Gastrocnemius medialis (tissue), 4 donors: ENCODE data around the gene SNAPC2. TPM values are rescaled to one million over a fixed set of nuclear protein-coding genes. Genes with fewer than 3 reads are reported as not detected.

Experiments used
- ATAC-seq, 2 donors: fragments of 150-250 bp; one replicate each; pipeline ENCODE4 v1.9.1; 2016
- DNase-seq, 2 donors: peaks; one replicate each; pipeline ENCODE4 v3.0.0-alpha.2; 2019
- H3K27ac ChIP-seq, 4 donors: fragments of 200-600 bp; sonication (generic); 1 replicate in 1 of 4; 2 replicates in 3 of 4; pipeline ENCODE4 v1.5.1; 2016 to 2018; ENCODE audit warnings: mild to moderate bottlenecking in 2 of 4, moderate library complexity in 1 of 4
- H3K27me3 ChIP-seq, 3 donors: fragments of 200-600 bp; sonication (generic) in 2 of 3; 1 replicate in 1 of 3; 2 replicates in 2 of 3; pipeline versions ENCODE4 v1.5.1 to v1.6.0; 2016 to 2019; ENCODE audit warnings: mild to moderate bottlenecking in 1 of 3, moderate library complexity in 1 of 3
- H3K36me3 ChIP-seq, 2 donors: fragments of 200-600 bp; sonication (generic) in 1 of 2; one replicate each; pipeline ENCODE4 v1.5.1; 2017 to 2018
- H3K4me1 ChIP-seq, 2 donors: fragments of 200-600 bp; sonication (generic) in 1 of 2; one replicate each; pipeline ENCODE4 v1.5.1; 2016 to 2017; ENCODE audit warnings: mild to moderate bottlenecking in 2 of 2
- H3K4me3 ChIP-seq, 4 donors: fragments of 200-600 bp; sonication (generic) in 3 of 4; 1 replicate in 1 of 4; 2 replicates in 3 of 4; pipeline ENCODE4 v1.5.1; 2016 to 2019; ENCODE audit warnings: mild to moderate bottlenecking in 2 of 4
- H3K9me3 ChIP-seq, 3 donors: fragments of 200-600 bp; sonication (generic) in 2 of 3; 1 replicate in 1 of 3; 2 replicates in 2 of 3; pipeline ENCODE4 v1.5.1; 2016 to 2019
- POLR2A ChIP-seq, 2 donors: fragments of 450-650 bp; IDR thresholded peaks; one replicate each; pipeline ENCODE4 v1.6.1; 2017; ENCODE audit warnings: antibody characterized with exemption in 2 of 2, mild to moderate bottlenecking in 2 of 2, moderate library complexity in 2 of 2
- in situ Hi-C, 4 donors: fragments of 200-750 bp; cut with MboI; loops; one replicate each; pipeline versions ENCODE4 v1.15.0 to v1.8.0; 2017; ENCODE audit warnings: low sequenced_read_pairs in 4 of 4
- intact Hi-C: fragments of 100-400 bp; cut with DNase I; formaldehyde crosslinking; loops from one replicate; pipeline ENCODE4 v1.15.1; 2023; ENCODE audit warnings: low total_unique reads
- total RNA-seq, 4 donors: library from RNA; depleted of rRNA; stranded (reverse); fragments of >200 nt; gene quantifications; one replicate each; pipeline versions ENCODE4 v1.1.0 to v1.2.3, GENCODE V29; 2016
- TF ChIP-seq, protein P1 (sequence below), 5 experiments: fragments of 450-650 bp in 3 of 5; fragments of 200-600 bp in 2 of 5; sonication (generic) in 2 of 5; IDR thresholded peaks in 4 of 5; conservative IDR thresholded peaks in 1 of 5; 1 replicate in 4 of 5; 2 replicates in 1 of 5; pipeline ENCODE4 v1.5.1; 2016 to 2019; ENCODE audit warnings: antibody characterized with exemption in 5 of 5, mild to moderate bottlenecking in 3 of 5, moderate library complexity in 3 of 5

SNAPC2 gene
- total RNA-seq, 4 donors from 2014 or later, result 4.6 to 10.9 (median 7.1) TPM

DNA sequence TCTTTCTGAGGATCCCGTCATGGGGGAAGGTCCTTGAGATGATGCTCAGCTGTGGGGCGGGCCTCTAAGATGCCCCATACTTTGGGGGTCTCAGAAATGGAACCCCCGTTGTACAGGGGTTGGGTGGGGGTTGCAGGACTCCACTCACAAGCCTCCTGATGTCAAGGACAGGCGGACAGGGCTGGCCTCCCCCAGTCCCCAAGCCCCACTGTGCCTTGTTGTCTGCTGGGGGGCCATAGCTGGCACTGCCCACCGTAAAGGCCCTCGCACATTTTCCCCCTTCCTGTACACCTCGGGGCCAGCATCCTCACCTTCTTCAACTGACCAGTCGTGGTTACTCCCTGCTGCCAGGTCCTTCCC is 2.7 kb downstream of the SNAPC2 start:
- no peak overlapping the region for H3K4me3 ChIP-seq
- H3K27ac ChIP-seq, result no peak overlapping the region
- intact Hi-C loops (no loop called here), in situ Hi-C loops (no loop called here)
- H3K9me3 ChIP-seq, result no peaks in the 10 kb centered on the region
- DNase-seq (no peak), ATAC-seq (no peak)
- H3K27me3 ChIP-seq, result peaks cover 12 to 23% (median 13%) of the 10 kb centered on the region in 3 donors
- peaks cover 15 to 34% of the 10 kb centered on the region in 2 donors for H3K4me1 ChIP-seq
- TF ChIP-seq, protein P1, sequence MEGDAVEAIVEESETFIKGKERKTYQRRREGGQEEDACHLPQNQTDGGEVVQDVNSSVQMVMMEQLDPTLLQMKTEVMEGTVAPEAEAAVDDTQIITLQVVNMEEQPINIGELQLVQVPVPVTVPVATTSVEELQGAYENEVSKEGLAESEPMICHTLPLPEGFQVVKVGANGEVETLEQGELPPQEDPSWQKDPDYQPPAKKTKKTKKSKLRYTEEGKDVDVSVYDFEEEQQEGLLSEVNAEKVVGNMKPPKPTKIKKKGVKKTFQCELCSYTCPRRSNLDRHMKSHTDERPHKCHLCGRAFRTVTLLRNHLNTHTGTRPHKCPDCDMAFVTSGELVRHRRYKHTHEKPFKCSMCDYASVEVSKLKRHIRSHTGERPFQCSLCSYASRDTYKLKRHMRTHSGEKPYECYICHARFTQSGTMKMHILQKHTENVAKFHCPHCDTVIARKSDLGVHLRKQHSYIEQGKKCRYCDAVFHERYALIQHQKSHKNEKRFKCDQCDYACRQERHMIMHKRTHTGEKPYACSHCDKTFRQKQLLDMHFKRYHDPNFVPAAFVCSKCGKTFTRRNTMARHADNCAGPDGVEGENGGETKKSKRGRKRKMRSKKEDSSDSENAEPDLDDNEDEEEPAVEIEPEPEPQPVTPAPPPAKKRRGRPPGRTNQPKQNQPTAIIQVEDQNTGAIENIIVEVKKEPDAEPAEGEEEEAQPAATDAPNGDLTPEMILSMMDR (IDR thresholded peaks at IDR 0.05 in 4 of 5, conservative IDR thresholded peaks at IDR 0.05 in 1 of 5), result no peak
- TF ChIP-seq POLR2A (IDR thresholded peaks at IDR 0.05), result no peak
- H3K36me3 ChIP-seq, result peaks cover 0 to 11% of the 10 kb centered on the region in 2 donors

DNA sequence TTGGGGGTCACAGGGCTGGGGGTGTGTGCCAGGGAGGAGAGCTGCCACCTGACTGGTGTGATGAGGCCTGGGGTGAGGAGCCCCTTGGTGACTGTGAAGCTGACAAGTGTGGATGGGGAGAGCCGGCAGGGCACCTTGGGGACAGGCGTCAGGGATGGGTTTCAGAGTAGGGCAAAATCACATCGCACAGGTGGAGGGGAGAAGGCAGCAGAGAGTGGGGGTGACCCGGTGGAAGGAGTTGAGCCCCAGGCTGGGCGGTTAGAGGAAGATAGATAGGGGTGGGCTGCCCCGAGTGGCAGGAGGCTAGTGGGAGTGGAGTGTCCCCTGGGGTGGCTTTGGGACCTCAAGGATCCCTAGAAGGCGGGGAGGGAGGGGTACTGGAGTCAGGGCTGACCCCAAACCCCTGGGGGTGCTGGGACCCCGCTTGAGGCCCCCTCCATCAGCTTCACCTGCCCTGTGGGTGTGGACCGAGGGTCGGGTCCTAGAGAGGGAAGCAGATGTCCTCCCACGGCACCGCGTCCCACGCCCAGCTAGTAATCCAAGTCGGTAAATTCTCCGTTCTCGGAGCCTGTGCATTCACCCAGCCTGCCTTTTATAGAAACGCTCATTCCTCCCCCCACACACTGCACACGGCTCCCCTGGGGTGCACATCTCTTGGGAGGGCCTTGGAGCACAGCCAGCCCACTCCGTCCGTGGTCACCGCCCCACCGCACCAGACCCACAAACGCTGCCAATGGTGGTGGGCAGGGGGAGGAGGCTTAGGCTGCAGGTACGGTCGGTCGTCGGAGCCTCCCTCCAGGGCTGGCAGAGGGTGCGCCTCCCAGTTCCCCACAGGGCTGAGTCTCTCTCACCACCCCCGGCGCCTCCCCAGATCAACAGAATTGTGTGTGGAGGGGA is 3.4 kb downstream of the SNAPC2 start:
- in situ Hi-C loops (no loop called here), intact Hi-C loops (no loop called here)
- Histone ChIP-seq H3K27ac (no peak overlapping the region), H3K9me3 (no peaks in the 10 kb centered on the region), H3K4me3 (no peak overlapping the region), H3K27me3 (peaks cover 5 to 16% (median 6%) of the 10 kb centered on the region in 3 donors), H3K36me3 (peaks cover 0 to 11% of the 10 kb centered on the region in 2 donors), H3K4me1 (peaks cover 19 to 37% of the 10 kb centered on the region in 2 donors)
- DNase-seq (no peak), ATAC-seq (no peak)
- TF ChIP-seq, protein P1 (IDR thresholded peaks at IDR 0.05 in 4 of 5, conservative IDR thresholded peaks at IDR 0.05 in 1 of 5), result no peak
- TF ChIP-seq POLR2A (IDR thresholded peaks at IDR 0.05), result no peak

DNA sequence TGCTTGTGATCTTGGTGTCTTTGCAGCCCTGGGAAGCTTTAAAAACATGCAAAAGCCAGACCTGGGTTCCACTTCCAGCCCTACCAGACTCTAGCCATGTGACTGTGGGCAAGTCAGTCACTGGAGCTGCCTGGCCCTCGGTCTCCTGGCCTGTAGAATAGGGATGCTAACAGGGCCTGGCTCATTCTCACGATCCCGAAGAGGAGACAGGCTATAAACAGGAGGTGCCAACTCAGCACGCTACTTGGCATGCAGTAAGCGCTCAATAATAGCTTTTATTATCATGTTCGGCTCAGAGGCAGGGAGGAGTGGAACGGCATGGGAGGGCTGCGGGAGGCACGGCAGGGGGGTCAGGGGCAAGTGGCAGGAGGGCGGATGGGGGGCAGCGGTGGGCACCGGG is 4.1 kb downstream of the SNAPC2 start:
- TF ChIP-seq POLR2A (IDR thresholded peaks at IDR 0.05), result no peak
- TF ChIP-seq, protein P1 (IDR thresholded peaks at IDR 0.05 in 4 of 5, conservative IDR thresholded peaks at IDR 0.05 in 1 of 5), result no peak
- no peaks in the 10 kb centered on the region for H3K9me3 ChIP-seq
- no peak for ATAC-seq
- no peak overlapping the region for H3K4me3 ChIP-seq
- in situ Hi-C loops, result no loop called here
- peaks cover 0 to 10% (median 0%) of the 10 kb centered on the region in 3 donors for H3K27me3 ChIP-seq
- H3K4me1 ChIP-seq, result peaks cover 19 to 39% of the 10 kb centered on the region in 2 donors
- intact Hi-C loops, result no loop called here
- peaks cover 0 to 11% of the 10 kb centered on the region in 2 donors for H3K36me3 ChIP-seq
- no peak for DNase-seq
- no peak overlapping the region for H3K27ac ChIP-seq

DNA sequence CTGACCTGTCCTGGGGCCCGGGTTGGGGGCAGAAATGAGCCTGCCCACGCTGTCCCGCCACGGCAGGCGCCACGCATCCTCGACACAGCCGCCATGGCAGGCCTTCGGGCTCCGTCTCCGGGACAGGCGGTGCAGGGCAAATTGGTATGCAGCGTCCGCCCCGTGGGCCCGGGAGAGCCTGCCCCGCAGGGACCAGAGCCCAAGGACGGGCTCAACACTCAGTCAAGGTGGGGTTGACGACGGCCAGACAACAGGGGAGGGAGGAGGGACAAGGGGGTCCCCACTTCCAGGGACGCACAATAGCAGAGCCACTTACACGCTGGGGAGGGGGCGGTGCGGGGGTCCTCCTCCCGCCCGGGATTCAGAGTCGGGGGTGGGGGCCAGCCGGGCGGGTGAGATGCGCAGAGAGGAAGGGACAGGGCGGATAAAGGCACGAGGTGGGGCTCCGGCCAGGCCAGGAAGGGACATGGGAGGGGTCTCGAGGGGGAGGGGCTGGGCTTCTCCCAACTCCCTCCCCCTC is 4.6 kb downstream of the SNAPC2 start:
- no peak for ATAC-seq
- in situ Hi-C loops, result no loop called here
- Histone ChIP-seq H3K4me3 (peak overlapping the region in 1 of 4 donors; percentile 39), H3K4me1 (peaks cover 17 to 36% of the 10 kb centered on the region in 2 donors), H3K36me3 (peaks cover 0 to 11% of the 10 kb centered on the region in 2 donors), H3K9me3 (no peaks in the 10 kb centered on the region), H3K27ac (no peak overlapping the region), H3K27me3 (peaks cover 0 to 8% (median 0%) of the 10 kb centered on the region in 3 donors)
- TF ChIP-seq, protein P1 (IDR thresholded peaks at IDR 0.05 in 4 of 5, conservative IDR thresholded peaks at IDR 0.05 in 1 of 5), result no peak
- no peak for TF ChIP-seq POLR2A (IDR thresholded peaks at IDR 0.05)
- no peak for DNase-seq
- intact Hi-C loops, result no loop called here
